HUES48 (cell line): Measurements from ENCODE around the gene SRC.

Source experiments
- H3K27ac ChIP-seq: one replicate; pipeline ENCODE4 v1.7.0; 2013; ENCODE audit warnings: low read depth, low read length, inconsistent platforms
- H3K27me3 ChIP-seq: 2 replicates; pipeline ENCODE4 v1.6.1; 2013; ENCODE audit warnings: mild to moderate bottlenecking, low read length; ENCODE audit not compliant: control insufficient read depth, insufficient read depth
- H3K36me3 ChIP-seq: 2 replicates; pipeline ENCODE4 v1.6.1; 2013; ENCODE audit warnings: low read length; ENCODE audit not compliant: control insufficient read depth, insufficient read depth
- H3K4me1 ChIP-seq: 2 replicates; pipeline ENCODE4 v1.6.1; 2013; ENCODE audit warnings: mild to moderate bottlenecking, low read length; ENCODE audit not compliant: control insufficient read depth, insufficient read depth
- H3K4me3 ChIP-seq: 2 replicates; pipeline ENCODE4 v1.5.1; 2013; ENCODE audit warnings: mild to moderate bottlenecking, low read depth, low read length
- H3K9ac ChIP-seq: 2 replicates; pipeline ENCODE4 v1.6.1; 2013; ENCODE audit warnings: mild to moderate bottlenecking, low read depth, low read length, moderate library complexity
- H3K9me3 ChIP-seq: 2 replicates; pipeline ENCODE4 v1.6.1; 2013; ENCODE audit warnings: low read length; ENCODE audit not compliant: control insufficient read depth, insufficient read depth

Gene SRC

DNA sequence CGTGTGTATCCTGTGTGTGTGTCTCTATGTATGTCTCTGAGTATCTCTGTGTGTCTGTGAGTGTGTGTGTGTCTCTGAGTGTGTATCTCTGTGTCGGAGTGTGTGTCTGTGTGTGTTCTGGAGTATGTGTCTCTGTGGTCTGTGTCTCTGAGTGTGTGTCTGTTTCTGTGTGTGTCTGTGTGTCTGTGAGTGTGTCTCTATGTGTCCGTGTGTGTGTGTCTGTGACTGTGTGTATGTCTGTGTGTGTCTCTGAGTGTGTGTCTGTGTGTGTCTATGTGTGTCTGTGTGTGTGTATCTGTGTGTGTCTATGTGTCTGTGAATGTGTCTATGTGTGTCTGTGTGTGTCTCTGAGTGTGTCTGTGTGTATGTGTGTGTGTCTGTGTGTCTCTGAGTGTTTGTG lies 73.4 kb downstream of the SRC start:
- Histone ChIP-seq H3K4me3 (no peak overlapping the region), H3K36me3 (no peaks in the 10 kb centered on the region), H3K27me3 (peaks cover 15% of the 10 kb centered on the region), H3K27ac (no peak overlapping the region), H3K9me3 (no peaks in the 10 kb centered on the region), H3K9ac (no peak overlapping the region), H3K4me1 (peaks cover 6% of the 10 kb centered on the region)

DNA sequence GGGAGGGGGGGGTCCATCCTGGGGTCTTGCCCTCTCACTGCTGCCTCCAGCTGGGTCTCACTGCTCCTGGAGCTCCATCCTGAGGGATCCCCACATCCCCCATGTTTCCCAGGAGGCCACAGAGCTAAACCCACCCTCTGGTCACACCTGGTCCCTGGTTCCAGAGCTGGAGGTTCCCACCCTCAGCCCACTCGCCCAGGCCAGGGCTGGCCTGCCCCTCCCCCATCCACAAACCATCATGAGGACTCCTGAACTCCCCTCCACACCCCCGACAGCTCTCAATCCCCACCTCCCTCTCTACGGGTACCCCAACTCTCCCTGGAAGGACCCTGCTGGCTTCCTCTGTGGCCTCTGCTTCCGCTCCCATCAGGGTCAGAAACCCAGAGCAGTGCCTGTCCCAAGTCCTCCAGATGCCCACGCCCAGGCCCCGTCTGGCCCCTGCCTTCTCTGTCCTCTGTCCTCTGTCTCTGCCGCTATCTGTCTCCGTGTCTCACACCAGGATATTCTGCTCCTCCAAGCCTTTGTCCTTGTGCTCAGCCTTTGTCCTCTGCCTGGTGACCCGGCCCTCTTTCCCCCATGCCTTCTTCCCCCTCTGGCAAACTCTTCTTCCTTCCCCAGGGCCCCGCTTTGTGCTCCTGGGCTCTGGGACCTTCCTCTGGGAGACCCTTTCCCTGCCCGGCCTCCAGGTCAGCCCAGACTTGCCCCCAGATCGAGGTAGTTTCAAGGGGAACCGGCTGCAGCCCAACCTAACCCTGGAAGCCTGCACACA lies 74.0 kb downstream of the SRC start:
- Histone ChIP-seq H3K4me3 (no peak overlapping the region), H3K4me1 (no peaks in the 10 kb centered on the region; the same call in none of the 2 replicates), H3K27ac (no peak overlapping the region), H3K9me3 (no peaks in the 10 kb centered on the region), H3K27me3 (peaks cover 9% of the 10 kb centered on the region), H3K9ac (no peak overlapping the region), H3K36me3 (no peaks in the 10 kb centered on the region)

DNA sequence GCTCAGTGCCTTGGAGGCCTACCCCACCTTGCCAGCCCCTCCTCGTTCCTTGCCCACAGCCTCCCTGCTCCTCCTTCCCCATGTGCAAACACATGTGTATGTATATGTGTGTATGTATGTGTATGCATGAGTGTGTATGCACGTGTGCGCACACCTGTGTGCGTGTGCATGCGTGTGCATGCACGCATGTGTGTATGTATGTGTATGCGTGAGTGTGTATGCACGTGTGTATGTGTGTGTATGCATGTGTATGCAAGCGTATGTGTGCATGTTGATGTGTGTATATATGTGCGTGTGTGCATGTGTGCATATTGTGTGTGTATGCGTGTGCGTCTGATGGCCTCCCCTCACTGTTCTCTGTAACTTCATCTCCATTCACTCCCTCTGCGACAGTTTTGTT lies 74.7 kb downstream of the SRC start:
- no peak overlapping the region for H3K27ac ChIP-seq
- no peaks in the 10 kb centered on the region; the same call in none of the 2 replicates for H3K4me1 ChIP-seq
- H3K9me3 ChIP-seq, result no peaks in the 10 kb centered on the region
- H3K9ac ChIP-seq, result no peak overlapping the region
- no peaks in the 10 kb centered on the region for H3K36me3 ChIP-seq
- H3K4me3 ChIP-seq, result no peak overlapping the region
- peaks cover 5% of the 10 kb centered on the region; the same call in 1 of the 2 replicates for H3K27me3 ChIP-seq

DNA sequence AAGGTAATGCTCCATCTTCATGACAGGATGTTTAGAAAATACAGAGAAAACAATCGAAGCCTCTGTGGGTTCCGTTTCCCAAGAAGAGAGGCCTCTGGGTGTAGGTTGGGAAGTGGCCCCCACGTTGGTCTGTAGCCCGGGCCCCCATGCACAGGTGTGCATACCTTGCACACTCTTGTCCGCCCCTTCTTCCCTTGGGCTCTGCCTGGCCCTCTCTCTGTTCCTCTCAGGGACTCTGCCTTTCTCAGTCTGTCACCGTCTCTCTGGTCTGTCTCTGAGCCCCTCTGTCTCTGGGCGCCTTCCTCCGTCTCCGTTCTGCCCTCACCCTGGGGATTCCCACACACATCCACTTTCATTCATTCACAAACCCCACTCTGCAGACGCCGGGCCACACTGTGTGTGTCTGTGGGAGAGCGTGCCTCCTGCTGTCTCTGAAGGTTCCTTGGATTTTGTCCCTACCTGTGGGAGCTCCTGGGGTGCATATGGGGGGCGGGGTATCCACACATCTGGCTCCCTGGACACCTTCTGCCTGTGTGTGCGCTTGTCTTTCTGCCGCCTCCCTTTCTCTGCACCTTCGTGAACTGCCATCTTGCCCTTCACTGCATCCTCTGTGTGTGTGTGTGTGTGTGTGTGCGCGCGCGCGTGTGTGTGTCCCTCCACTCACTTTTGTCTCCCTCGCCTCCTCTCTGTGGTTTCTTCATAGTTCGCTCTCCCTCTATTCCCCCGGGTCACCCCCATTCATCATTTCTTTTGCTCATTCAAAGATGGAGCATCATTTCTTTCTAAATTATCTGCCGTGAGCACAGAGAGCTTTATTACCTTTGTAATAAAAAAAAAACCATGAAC lies 75.3 kb downstream of the SRC start:
- no peak overlapping the region for H3K27ac ChIP-seq
- no peak overlapping the region for H3K9ac ChIP-seq
- H3K4me1 ChIP-seq, result no peaks in the 10 kb centered on the region; the same call in none of the 2 replicates
- H3K27me3 ChIP-seq, result peaks cover 5% of the 10 kb centered on the region; the same call in 1 of the 2 replicates
- H3K4me3 ChIP-seq, result no peak overlapping the region
- no peaks in the 10 kb centered on the region for H3K36me3 ChIP-seq
- no peaks in the 10 kb centered on the region for H3K9me3 ChIP-seq

DNA sequence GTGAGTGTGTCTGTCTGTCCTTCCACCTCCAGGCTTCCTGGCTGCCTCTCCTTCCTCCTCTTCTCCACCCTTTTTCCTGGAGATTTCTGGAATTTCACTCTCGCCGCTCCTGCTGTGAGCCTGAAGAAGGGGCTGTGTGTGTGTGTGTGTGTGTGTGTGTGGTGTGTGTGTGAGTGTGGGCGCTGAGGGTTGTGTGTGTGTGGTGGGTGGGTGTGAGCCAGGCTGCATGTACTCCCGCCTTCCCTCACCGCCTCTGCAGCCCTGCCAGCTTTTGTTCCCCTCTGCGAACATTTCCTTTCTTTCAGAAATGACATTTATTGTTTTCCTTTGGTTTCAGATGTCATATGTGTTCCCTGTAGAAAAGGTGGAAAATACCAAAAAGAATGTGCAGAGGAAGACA lies 76.0 kb downstream of the SRC start:
- no peaks in the 10 kb centered on the region for H3K9me3 ChIP-seq
- H3K27ac ChIP-seq, result no peak overlapping the region
- H3K4me3 ChIP-seq, result no peak overlapping the region
- no peaks in the 10 kb centered on the region; the same call in none of the 2 replicates for H3K4me1 ChIP-seq
- no peak overlapping the region for H3K9ac ChIP-seq
- peaks cover 5% of the 10 kb centered on the region; the same call in 1 of the 2 replicates for H3K27me3 ChIP-seq
- no peaks in the 10 kb centered on the region for H3K36me3 ChIP-seq

DNA sequence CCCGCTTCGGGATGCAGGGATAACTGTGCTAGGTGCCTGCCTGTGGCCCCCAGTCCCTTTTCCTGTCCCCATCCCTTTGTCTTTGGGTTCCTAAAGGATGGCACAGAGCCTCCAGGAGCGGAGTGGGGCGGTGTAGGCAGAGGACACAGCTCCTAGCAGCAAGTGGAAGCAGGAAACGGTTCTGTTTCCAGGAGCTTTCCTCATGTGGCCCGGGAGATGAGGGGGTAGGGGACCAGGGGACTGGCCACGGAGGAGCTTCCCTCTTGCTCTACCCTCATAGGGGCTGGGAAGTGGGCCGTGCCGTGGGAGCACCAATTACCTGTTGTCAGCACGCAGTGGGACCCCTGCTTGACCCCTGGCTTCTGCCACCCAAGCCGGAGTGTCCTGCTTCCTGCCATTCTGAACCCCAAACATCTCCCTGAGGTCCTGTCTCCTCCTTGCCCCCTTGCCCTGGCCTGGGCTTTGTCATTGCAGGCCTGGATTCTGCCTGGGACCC lies 76.9 kb downstream of the SRC start:
- no peaks in the 10 kb centered on the region for H3K36me3 ChIP-seq
- no peak overlapping the region for H3K27ac ChIP-seq
- no peak overlapping the region for H3K9ac ChIP-seq
- H3K27me3 ChIP-seq, result peaks cover 5% of the 10 kb centered on the region; the same call in 1 of the 2 replicates
- no peaks in the 10 kb centered on the region for H3K9me3 ChIP-seq
- H3K4me3 ChIP-seq, result no peak overlapping the region
- no peaks in the 10 kb centered on the region; the same call in none of the 2 replicates for H3K4me1 ChIP-seq

DNA sequence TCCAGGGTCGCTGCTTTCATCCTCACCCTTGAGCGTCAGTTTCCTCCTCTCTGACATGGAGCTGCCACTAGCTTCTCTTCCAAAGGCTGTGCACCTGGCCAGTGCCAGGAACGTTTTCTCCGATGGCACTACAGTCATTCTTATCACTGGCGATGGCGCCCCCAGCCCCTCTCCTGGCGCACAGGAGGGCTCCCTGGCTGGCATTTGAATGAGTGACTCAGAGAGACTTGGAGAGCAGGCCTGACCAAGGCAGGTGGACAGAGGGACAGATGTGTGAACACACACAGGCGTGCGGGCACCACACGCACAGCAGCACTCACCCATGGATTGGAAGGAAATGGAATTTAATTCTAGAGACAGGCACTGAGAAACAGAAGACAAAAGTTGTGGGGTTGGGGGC lies 77.6 kb downstream of the SRC start:
- Histone ChIP-seq H3K27ac (no peak overlapping the region), H3K4me1 (no peaks in the 10 kb centered on the region; the same call in none of the 2 replicates), H3K36me3 (no peaks in the 10 kb centered on the region), H3K27me3 (peaks cover 3% of the 10 kb centered on the region; the same call in 1 of the 2 replicates), H3K9me3 (no peaks in the 10 kb centered on the region), H3K4me3 (no peak overlapping the region), H3K9ac (no peak overlapping the region)

DNA sequence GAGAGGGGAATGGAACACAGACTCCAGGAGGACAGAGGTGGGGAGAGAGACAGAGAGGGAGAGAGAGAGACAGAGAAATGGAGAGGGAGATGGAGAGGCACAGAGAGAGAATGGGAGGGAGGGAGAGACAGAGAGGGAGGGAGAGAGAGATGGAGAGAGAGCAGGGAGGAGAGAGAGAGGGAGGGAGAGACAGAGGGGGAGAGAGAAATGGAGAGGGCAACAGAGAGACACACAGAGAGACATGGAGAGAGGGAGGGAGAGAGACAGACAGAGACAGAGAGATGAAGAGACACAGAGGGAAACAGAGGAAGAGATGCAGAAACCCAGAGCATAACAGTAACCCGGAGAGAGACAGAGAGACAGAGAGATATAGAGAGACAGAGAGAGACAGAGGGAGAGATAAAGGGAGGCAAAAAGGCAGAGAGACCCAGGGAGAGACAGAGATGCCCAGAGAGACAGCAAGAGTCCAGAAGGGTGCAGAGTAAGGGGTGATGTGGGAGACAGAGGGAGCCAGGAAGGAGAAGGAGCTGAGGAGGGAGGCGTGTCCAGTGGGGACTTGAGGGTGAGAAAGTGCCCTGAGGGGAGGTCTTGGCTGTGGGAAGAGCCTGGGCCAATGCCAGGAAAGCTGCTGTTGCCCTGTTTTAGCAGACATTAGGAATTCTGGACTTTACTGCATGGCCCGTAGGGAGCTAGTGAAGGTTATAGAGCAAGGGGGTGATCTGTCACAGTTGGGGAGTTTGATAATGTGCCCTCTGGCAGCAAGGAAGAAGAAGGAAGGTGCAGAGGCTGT lies 78.3 kb downstream of the SRC start:
- H3K36me3 ChIP-seq, result no peaks in the 10 kb centered on the region
- H3K27me3 ChIP-seq, result no peaks in the 10 kb centered on the region; the same call in 1 of the 2 replicates
- H3K4me3 ChIP-seq, result no peak overlapping the region
- no peaks in the 10 kb centered on the region; the same call in none of the 2 replicates for H3K4me1 ChIP-seq
- H3K27ac ChIP-seq, result no peak overlapping the region
- no peak overlapping the region for H3K9ac ChIP-seq
- H3K9me3 ChIP-seq, result no peaks in the 10 kb centered on the region

DNA sequence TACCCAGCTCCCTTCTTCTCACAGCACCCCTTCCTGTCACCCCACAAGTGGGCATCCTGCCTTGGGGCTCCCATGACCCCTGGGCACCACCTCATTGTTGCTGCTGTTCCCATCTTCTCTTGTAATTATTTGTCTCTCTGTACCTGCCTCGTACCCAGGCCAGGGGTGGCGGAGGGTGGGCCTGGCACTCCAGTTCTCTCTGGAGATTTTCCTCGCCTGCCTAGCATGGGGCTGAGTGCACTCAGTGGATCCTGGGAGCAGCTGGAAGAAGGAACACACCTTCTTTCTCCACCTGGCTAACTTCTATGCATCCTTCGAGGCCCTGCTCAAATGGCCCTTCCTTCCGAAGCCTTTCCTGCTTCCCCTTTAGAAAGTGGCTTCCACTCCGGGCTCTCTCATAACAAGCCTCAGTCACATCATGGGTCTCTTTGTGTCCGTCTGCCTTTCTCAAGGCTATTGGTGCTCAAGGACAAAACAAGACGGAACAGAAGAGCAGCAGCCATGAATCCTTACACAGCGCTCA lies 79.2 kb downstream of the SRC start:
- H3K4me1 ChIP-seq, result no peaks in the 10 kb centered on the region; the same call in none of the 2 replicates
- H3K9me3 ChIP-seq, result no peaks in the 10 kb centered on the region
- no peaks in the 10 kb centered on the region for H3K36me3 ChIP-seq
- H3K4me3 ChIP-seq, result no peak overlapping the region
- H3K27ac ChIP-seq, result no peak overlapping the region
- no peaks in the 10 kb centered on the region; the same call in 1 of the 2 replicates for H3K27me3 ChIP-seq
- H3K9ac ChIP-seq, result no peak overlapping the region

DNA sequence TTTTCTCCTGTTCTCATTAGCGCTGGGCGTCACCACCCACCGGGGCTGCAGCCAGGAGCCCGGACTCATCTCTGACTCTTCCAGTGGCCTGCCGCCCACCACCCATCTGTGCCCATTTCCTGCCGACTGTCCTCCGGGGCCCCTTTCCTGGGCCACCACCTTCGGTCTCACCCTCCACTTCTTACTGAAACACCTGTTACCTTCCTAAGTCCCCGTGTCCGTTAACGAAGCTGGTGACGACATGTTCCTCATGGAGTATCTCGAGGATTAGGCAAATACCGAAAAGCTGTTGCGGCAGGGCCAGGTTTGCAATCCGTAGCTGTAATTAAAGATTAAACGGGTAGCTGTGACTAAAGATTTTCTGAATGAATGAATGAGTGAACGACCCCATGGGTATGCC lies 80.2 kb downstream of the SRC start:
- H3K36me3 ChIP-seq, result no peaks in the 10 kb centered on the region

More for the DNA sequence above, 80.2 kb downstream of the SRC start:
- Histone ChIP-seq H3K9ac (no peak overlapping the region), H3K27ac (no peak overlapping the region), H3K4me3 (no peak overlapping the region), H3K9me3 (no peaks in the 10 kb centered on the region), H3K27me3 (no peaks in the 10 kb centered on the region; the same call in 1 of the 2 replicates), H3K4me1 (no peaks in the 10 kb centered on the region; the same call in none of the 2 replicates)
